ENCODE results near the gene BEND4. TPM values are rescaled to one million over a fixed set of nuclear protein-coding genes. Genes with fewer than 3 reads are reported as not detected.

The BEND4 gene
- total and polyA plus RNA-seq, 2 of the 4 experiments (the other 2 are of a cell fraction): not detected

DNA sequence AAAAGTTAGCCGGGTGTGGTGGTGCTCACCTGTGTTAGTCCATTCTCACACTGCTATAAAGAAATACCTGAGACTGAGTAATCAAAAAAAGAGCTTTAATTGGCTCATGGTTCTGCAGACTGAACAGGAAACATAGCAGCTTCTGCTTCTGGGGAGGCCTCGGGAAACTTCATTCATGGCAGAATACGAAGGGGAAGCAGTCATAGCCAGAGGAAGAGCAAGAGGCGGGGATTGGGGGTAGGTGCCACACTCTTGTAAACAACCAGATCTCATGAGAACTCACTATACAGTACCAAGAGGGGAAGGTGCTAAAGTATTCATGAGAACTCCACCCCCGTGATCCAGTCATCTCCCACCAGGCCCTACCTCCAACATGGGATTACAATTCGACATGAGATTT lies 64.1 kb downstream of the BEND4 start:
- intact Hi-C loops (cut with micrococcal nuclease): no loop called here
- no peak overlapping the region for H3K27ac ChIP-seq (ENCODE audit: insufficient read depth, low read length)
- no peaks in the 10 kb centered on the region for H3K9me3 ChIP-seq (ENCODE audit: control insufficient read depth, insufficient read depth, low read length)
- ATAC-seq (ENCODE audit: low read depth): no peak
- no peaks in the 10 kb centered on the region for H3K79me1 ChIP-seq (ENCODE audit: low read depth in 1 of 2, low read length in 2 of 2)
- POLR2A ChIA-PET (ENCODE audit: unreplicated experiment): no interaction called here
- 0 out of 2 replicates have a peak, but pooled peaks cover 2% of the 10 kb centered on the region for H3K4me1 ChIP-seq (ENCODE audit: control insufficient read depth, insufficient read depth, low read length)
- H3K27me3 ChIP-seq (ENCODE audit: control insufficient read depth, insufficient read depth, low read length): no peaks in the 10 kb centered on the region
- no peak overlapping the region for H4K91ac ChIP-seq (ENCODE audit: insufficient read depth, low read depth, low read length)
- no peak overlapping the region for H3K4me3 ChIP-seq (ENCODE audit: insufficient read depth, low read depth, low read length)
- H3K36me3 ChIP-seq (ENCODE audit: control insufficient read depth, insufficient read depth, low read length): peaks cover 10% of the 10 kb centered on the region
- no peak overlapping the region for H2BK120ac ChIP-seq (ENCODE audit: low read depth, low read length)
- H4K5ac ChIP-seq (ENCODE audit: low read depth, low read length): no peak overlapping the region
- H3K56ac ChIP-seq (ENCODE audit: extremely low read depth, insufficient read depth, low read length): no peak overlapping the region
- BruUV-seq (replicated peaks): no TSS peak
- no peak overlapping the region for H3K18ac ChIP-seq (ENCODE audit: low read depth, low read length)
- CTCF ChIA-PET: interaction anchor here (0.6 kb wide), 1 partner anchor 247 kb away, joined by 3 read pairs; no protein-coding TSS in a partner anchor
- DNase-seq: no peak
- in situ Hi-C loops (cut with MboI; ENCODE audit: low sequenced_read_pairs): no loop called here
- H2AFZ ChIP-seq (replicated peaks; ENCODE audit: low read length, poor library complexity): no peak overlapping the region
- no peak overlapping the region for H3K4ac ChIP-seq (ENCODE audit: low read depth, low read length)
- 100% methylated on average over 1 of the region's 6 CpGs; no CpG with 5 or more reads in 1 of the 2 experiments for WGBS, 2 experiments (ENCODE audit: extremely low coverage in 2 of 2, insufficient read length in 1 of 2)
- H2AK5ac ChIP-seq (ENCODE audit: low read depth, low read length): no peak overlapping the region
- no peak overlapping the region for H2BK20ac ChIP-seq (ENCODE audit: low read depth, low read length)
- TF ChIP-seq MAFK (IDR thresholded peaks at IDR 0.05; ENCODE audit: low read depth, low read length): no peak
- TF ChIP-seq, protein P1, sequence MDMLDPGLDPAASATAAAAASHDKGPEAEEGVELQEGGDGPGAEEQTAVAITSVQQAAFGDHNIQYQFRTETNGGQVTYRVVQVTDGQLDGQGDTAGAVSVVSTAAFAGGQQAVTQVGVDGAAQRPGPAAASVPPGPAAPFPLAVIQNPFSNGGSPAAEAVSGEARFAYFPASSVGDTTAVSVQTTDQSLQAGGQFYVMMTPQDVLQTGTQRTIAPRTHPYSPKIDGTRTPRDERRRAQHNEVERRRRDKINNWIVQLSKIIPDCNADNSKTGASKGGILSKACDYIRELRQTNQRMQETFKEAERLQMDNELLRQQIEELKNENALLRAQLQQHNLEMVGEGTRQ (IDR thresholded peaks at IDR 0.05; ENCODE audit: low read depth, low read length): no peak
- TF ChIP-seq RFX5 (IDR thresholded peaks at IDR 0.05; ENCODE audit: low read depth, low read length): no peak
- no peak for TF ChIP-seq MAZ (IDR thresholded peaks at IDR 0.05; ENCODE audit: borderline replicate concordance, low read depth, low read length)
- TF ChIP-seq CEBPB (IDR thresholded peaks at IDR 0.05; ENCODE audit: low read depth, low read length): no peak
- no peak for TF ChIP-seq RCOR1 (IDR thresholded peaks at IDR 0.05; ENCODE audit: insufficient replicate concordance, low read length)
- no peak for TF ChIP-seq FOS (IDR thresholded peaks at IDR 0.05; ENCODE audit: low read depth, low read length)
- no peak for TF ChIP-seq BHLHE40 (IDR thresholded peaks at IDR 0.05; ENCODE audit: low read depth, low read length)
- no peak for TF ChIP-seq RAD21 (IDR thresholded peaks at IDR 0.05; ENCODE audit: low read length)
- TF ChIP-seq MXI1 (IDR thresholded peaks at IDR 0.05; ENCODE audit: borderline replicate concordance, low read depth, low read length): no peak
- TF ChIP-seq NFE2L2 (IDR thresholded peaks at IDR 0.05; ENCODE audit: low read depth, low read length): no peak
- TF ChIP-seq ELK1 (IDR thresholded peaks at IDR 0.05; ENCODE audit: borderline replicate concordance, low read depth, low read length): no peak
- TF ChIP-seq, protein P2, sequence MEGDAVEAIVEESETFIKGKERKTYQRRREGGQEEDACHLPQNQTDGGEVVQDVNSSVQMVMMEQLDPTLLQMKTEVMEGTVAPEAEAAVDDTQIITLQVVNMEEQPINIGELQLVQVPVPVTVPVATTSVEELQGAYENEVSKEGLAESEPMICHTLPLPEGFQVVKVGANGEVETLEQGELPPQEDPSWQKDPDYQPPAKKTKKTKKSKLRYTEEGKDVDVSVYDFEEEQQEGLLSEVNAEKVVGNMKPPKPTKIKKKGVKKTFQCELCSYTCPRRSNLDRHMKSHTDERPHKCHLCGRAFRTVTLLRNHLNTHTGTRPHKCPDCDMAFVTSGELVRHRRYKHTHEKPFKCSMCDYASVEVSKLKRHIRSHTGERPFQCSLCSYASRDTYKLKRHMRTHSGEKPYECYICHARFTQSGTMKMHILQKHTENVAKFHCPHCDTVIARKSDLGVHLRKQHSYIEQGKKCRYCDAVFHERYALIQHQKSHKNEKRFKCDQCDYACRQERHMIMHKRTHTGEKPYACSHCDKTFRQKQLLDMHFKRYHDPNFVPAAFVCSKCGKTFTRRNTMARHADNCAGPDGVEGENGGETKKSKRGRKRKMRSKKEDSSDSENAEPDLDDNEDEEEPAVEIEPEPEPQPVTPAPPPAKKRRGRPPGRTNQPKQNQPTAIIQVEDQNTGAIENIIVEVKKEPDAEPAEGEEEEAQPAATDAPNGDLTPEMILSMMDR (conservative IDR thresholded peaks at IDR 0.05; ENCODE audit: low read depth, low read length): no peak
- TF ChIP-seq SMC3 (IDR thresholded peaks at IDR 0.05; ENCODE audit: low read depth, low read length): no peak
- TF ChIP-seq CHD1 (IDR thresholded peaks at IDR 0.05; ENCODE audit: low read depth, low read length): no peak
- TF ChIP-seq POLR2A (IDR thresholded peaks at IDR 0.05; ENCODE audit: low read depth, low read length): no peak
- H3K14ac ChIP-seq (replicated peaks; ENCODE audit: low read depth, low read length): no peak overlapping the region
- H3K9me1 ChIP-seq (ENCODE audit: insufficient read depth, low read length): no peaks in the 10 kb centered on the region
- no peaks in the 10 kb centered on the region for H4K20me1 ChIP-seq (ENCODE audit: insufficient read depth, low read length)
- H3K4me2 ChIP-seq (ENCODE audit: low read depth, low read length): no peak overlapping the region
- H3K9ac ChIP-seq (ENCODE audit: low read depth, low read length): no peak overlapping the region
- no peak overlapping the region for H4K8ac ChIP-seq (ENCODE audit: low read depth in 2 of 2, low read length in 2 of 2)
- dilution Hi-C loops (cut with HindIII; ENCODE audit: low sequenced_read_pairs, unreplicated experiment): no loop called here
- no peak overlapping the region for H3K23ac ChIP-seq (ENCODE audit: low read depth, low read length)
- H2AK9ac ChIP-seq (replicated peaks; ENCODE audit: low read depth, low read length, poor library complexity): no peak overlapping the region
- no peak overlapping the region for H2BK15ac ChIP-seq (ENCODE audit: low read depth, low read length)
- H2BK5ac ChIP-seq (ENCODE audit: low read depth, low read length, poor library complexity, severe bottlenecking): no peak overlapping the region

Measured in IMR-90 (cell line).